Measurements from ENCODE around the gene HSPBAP1. TPM values are rescaled to one million over a fixed set of nuclear protein-coding genes. Genes with fewer than 3 reads are reported as not detected.
A peak's percentile ranks its signal among the peaks of the same experiment; 100 is the strongest.

The HSPBAP1 gene
- total RNA-seq, 6 experiments from 2014 or later: 2.4 to 4.0 (median 3.3) TPM

- Histone ChIP-seq H3K4me1 (no peaks in the 10 kb centered on the region), H3K27ac (no peak overlapping the region), H3K27me3 (no peaks in the 10 kb centered on the region), H3K4me3 (no peak overlapping the region), H3K9me3 (no peaks in the 10 kb centered on the region), H3K36me3 (no peaks in the 10 kb centered on the region)
- intact Hi-C loops (cut with DNase I): no loop called here
- TF ChIP-seq, protein P1, sequence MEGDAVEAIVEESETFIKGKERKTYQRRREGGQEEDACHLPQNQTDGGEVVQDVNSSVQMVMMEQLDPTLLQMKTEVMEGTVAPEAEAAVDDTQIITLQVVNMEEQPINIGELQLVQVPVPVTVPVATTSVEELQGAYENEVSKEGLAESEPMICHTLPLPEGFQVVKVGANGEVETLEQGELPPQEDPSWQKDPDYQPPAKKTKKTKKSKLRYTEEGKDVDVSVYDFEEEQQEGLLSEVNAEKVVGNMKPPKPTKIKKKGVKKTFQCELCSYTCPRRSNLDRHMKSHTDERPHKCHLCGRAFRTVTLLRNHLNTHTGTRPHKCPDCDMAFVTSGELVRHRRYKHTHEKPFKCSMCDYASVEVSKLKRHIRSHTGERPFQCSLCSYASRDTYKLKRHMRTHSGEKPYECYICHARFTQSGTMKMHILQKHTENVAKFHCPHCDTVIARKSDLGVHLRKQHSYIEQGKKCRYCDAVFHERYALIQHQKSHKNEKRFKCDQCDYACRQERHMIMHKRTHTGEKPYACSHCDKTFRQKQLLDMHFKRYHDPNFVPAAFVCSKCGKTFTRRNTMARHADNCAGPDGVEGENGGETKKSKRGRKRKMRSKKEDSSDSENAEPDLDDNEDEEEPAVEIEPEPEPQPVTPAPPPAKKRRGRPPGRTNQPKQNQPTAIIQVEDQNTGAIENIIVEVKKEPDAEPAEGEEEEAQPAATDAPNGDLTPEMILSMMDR (IDR thresholded peaks at IDR 0.05): no peak
- TF ChIP-seq POLR2A (IDR thresholded peaks at IDR 0.05): no peak
- ATAC-seq (peak in 3 of 4 donors; percentile 30 to 45 (median 38)), DNase-seq (no peak)
- 70% methylated on average over 5 of the region's 5 CpGs for WGBS (ENCODE audit: insufficient coverage, low coverage, low lambda C conversion rate, missing lambda C conversion rate)
Measured at GRCh38 chr3:122770521-122771202, 23.0 kb downstream of the HSPBAP1 start.

DNA sequence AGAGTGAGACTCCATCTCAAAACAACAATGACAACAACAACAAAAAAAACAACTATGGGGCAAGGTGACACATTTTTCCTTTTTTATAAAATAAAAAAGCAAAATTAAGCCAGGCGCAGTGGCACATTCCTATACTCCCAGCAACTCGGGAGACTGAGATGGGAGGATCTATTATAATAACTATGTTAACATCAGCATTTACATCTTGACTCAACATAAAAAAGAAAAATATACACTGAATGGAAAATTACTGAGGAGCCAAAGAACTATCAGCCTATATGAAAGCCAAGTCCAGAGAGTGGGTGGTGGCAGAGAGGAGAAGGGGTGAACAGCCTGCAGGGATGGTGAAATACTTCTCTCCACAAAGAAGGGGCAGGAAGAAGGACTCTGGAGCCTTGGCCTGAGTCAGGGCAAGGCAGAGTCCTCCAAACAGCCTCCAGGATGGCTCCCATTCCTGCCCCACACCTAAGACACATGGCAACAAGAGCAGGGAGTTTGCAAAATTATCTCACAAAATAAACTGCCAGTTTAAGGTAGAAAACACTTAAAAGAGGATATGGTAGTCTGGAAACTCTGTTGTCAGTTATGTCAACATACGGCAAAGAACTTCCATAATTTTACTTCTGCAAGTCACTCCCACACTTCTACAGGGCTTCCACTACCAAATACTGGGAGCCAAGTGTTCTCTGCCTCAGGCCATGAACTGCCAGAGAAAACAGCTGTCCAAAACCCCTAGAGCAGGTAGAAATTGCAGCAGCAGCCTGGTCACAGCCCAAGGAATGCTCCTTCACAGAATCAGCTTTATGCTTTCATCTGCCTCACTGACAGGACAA, 25.9 kb downstream of the HSPBAP1 start:
- no peaks in the 10 kb centered on the region for H3K9me3 ChIP-seq
- H3K4me3 ChIP-seq: no peak overlapping the region
- ATAC-seq (peak; percentile 28 to 69 (median 53)), DNase-seq (no peak)
- no peaks in the 10 kb centered on the region for H3K27me3 ChIP-seq
- intact Hi-C loops (cut with DNase I): no loop called here
- H3K27ac ChIP-seq: peak overlapping the region in 1 of 3 donors; percentile 32
- TF ChIP-seq, protein P1 (IDR thresholded peaks at IDR 0.05): no peak
- no peak for TF ChIP-seq POLR2A (IDR thresholded peaks at IDR 0.05)
- no peaks in the 10 kb centered on the region for H3K36me3 ChIP-seq
- H3K4me1 ChIP-seq: no peaks in the 10 kb centered on the region
- 73% methylated on average over 3 of the region's 3 CpGs for WGBS (ENCODE audit: insufficient coverage, low coverage, low lambda C conversion rate, missing lambda C conversion rate)

DNA sequence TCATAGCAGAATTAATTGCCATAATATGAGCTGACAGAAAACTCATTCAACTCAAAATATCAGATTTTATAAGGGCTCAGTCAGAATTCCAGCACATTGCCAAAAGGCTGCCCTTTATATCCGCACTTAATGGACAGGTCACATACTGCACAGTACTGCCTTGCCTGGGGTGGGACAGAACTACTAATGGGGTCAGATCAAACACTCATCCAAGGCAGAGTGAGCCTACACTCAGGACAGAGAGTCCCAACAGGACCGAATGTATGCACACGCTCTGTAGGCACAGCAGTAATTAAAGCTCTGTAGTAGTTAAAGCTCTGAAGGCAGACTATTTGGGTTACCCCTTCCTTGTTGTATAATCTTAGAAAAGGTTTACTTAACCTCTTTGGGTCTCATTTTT, 27.2 kb downstream of the HSPBAP1 start:
- intact Hi-C loops (cut with DNase I): no loop called here
- H3K27ac ChIP-seq: no peak overlapping the region

DNA sequence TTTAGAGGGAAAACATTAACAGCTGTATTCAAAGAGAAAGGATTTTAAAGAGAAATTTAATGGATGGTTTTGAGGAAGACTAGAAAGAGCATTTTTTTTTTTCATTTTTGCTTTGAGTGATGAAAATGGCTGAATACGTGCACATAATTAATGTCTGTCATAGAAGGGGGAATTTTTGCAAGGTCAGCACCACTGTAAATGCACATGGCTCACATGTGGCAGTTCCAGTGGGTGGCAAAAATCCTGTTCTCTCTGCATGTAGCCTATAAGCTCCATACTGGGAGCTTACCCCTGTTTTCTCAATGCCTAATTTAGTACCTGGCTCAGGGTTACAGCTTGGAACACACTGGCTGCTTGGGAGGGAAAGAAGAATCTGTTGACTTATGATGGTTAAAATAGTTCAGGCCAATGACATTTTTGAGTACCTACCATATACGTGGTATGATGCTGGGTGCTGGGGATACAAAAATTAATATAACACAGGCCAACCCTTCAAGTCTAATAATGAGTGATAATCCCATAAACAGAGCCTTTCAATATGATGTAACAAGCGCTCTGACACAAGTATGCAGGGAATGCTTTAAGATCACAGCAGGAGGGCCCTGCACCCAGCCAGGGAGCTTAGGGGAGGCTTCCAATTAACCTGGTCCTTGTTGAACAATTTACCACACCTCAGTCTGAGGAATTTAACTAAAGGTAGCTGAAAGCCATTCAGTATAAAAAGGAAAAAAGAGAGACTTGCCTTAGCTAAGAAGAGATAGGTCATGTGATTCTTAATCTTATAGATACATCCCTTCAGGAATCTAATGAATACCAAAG, 33.0 kb downstream of the HSPBAP1 start:
- intact Hi-C loops (cut with DNase I): no loop called here
- Histone ChIP-seq H3K4me1 (peaks cover 0 to 7% (median 0%) of the 10 kb centered on the region in 4 donors), H3K27me3 (no peaks in the 10 kb centered on the region), H3K9me3 (no peaks in the 10 kb centered on the region), H3K27ac (no peak overlapping the region), H3K36me3 (no peaks in the 10 kb centered on the region), H3K4me3 (no peak overlapping the region)
- 68% methylated on average over 3 of the region's 3 CpGs for WGBS (ENCODE audit: insufficient coverage, low coverage, low lambda C conversion rate, missing lambda C conversion rate)
- no peak for TF ChIP-seq POLR2A (IDR thresholded peaks at IDR 0.05)
- TF ChIP-seq, protein P1 (IDR thresholded peaks at IDR 0.05): no peak
- no peak for DNase-seq
- ATAC-seq: peak in 1 of 4 donors; percentile 30

More for the DNA sequence above, 27.2 kb downstream of the HSPBAP1 start:
- Histone ChIP-seq H3K36me3 (no peaks in the 10 kb centered on the region), H3K4me1 (no peaks in the 10 kb centered on the region), H3K9me3 (no peaks in the 10 kb centered on the region), H3K4me3 (no peak overlapping the region), H3K27me3 (no peaks in the 10 kb centered on the region)
- TF ChIP-seq, protein P1 (IDR thresholded peaks at IDR 0.05): no peak
- TF ChIP-seq POLR2A (IDR thresholded peaks at IDR 0.05): no peak
- WGBS (ENCODE audit: insufficient coverage, low coverage, low lambda C conversion rate, missing lambda C conversion rate): 85% methylated on average over 3 of the region's 3 CpGs
- ATAC-seq (no peak), DNase-seq (no peak)
